Thyroid gland (tissue), 4 donors: ENCODE data around the gene MT4.

Experiments used
- CTCF ChIP-seq, 6 experiments: fragments of 200-600 bp in 3 of 6; fragments of 450-650 bp in 3 of 6; sonication (generic) in 3 of 6; IDR thresholded peaks; one replicate each; pipeline ENCODE4 v1.5.1; 2016 to 2019; ENCODE audit warnings: antibody characterized with exemption in 6 of 6, mild to moderate bottlenecking in 2 of 6, inconsistent platforms in 1 of 6, moderate library complexity in 1 of 6
- POLR2A ChIP-seq, 2 donors: fragments of 450-650 bp; IDR thresholded peaks; one replicate each; pipeline ENCODE4 v1.6.1; 2017; ENCODE audit warnings: antibody characterized with exemption in 2 of 2, mild to moderate bottlenecking in 2 of 2, moderate library complexity in 1 of 2

- TF ChIP-seq CTCF (IDR thresholded peaks at IDR 0.05) (no peak), POLR2A (IDR thresholded peaks at IDR 0.05) (no peak)
Observed at GRCh38 chr16:56580391-56581048, 15.6 kb downstream of the MT4 start.
